Neural cell (in vitro differentiated cells): ENCODE data around the gene NOLC1. TPM values are rescaled to one million over a fixed set of nuclear protein-coding genes. Genes with fewer than 3 reads are reported as not detected.

Experiments
- H2AFZ ChIP-seq: fragments of 200-600, 300-800 bp; sonication (generic), shearing (Covaris generic); 2 replicates; pipeline ENCODE4 v1.6.0; 2014; ENCODE audit warnings: low read depth, mild to moderate bottlenecking, antibody characterized with exemption, low read length, moderate library complexity
- H3F3A ChIP-seq: fragments of 200-600 bp; shearing (Covaris generic); 2 replicates; pipeline ENCODE4 v1.6.1; 2016; ENCODE audit warnings: mild to moderate bottlenecking, moderate library complexity, mixed read lengths, antibody characterized with exemption, low read length; ENCODE audit not compliant: insufficient read depth, poor library complexity, severe bottlenecking
- H3K27ac ChIP-seq: fragments of 200-600, 300-800 bp; sonication (generic), shearing (Covaris generic); 2 replicates; pipeline ENCODE4 v1.5.1; 2014; ENCODE audit warnings: mild to moderate bottlenecking, low read length, moderate library complexity
- H3K27me3 ChIP-seq: fragments of 300-800, 200-600 bp; sonication (generic), shearing (Covaris generic); 2 replicates; pipeline ENCODE4 v1.6.0; 2014; ENCODE audit warnings: mild to moderate bottlenecking, low read depth, low read length, moderate library complexity; ENCODE audit not compliant: insufficient read depth
- H3K36me3 ChIP-seq: fragments of 300-800, 200-600 bp; sonication (generic), shearing (Covaris generic); 2 replicates; pipeline ENCODE4 v1.5.1; 2014; ENCODE audit warnings: mild to moderate bottlenecking, antibody characterized with exemption, low read length, moderate library complexity; ENCODE audit not compliant: insufficient read depth
- H3K4me2 ChIP-seq: fragments of 300-800, 200-600 bp; sonication (generic), shearing (Covaris generic); 2 replicates; pipeline ENCODE4 v1.6.0; 2014; ENCODE audit warnings: mild to moderate bottlenecking, low read length
- H3K4me3 ChIP-seq: fragments of 300-800, 200-600 bp; sonication (generic), shearing (Covaris generic); 2 replicates; pipeline ENCODE4 v1.5.1; 2014; ENCODE audit warnings: mild to moderate bottlenecking, low read length, moderate library complexity
- H3K79me2 ChIP-seq: fragments of 200-600 bp; shearing (Covaris generic); replicated peaks from 2 replicates; pipeline ENCODE4 v1.6.0; 2014; ENCODE audit warnings: mild to moderate bottlenecking, low read length, moderate library complexity; ENCODE audit not compliant: insufficient read depth
- H3K9ac ChIP-seq: fragments of 300-800, 200-600 bp; sonication (generic), shearing (Covaris generic); 2 replicates; pipeline ENCODE4 v1.6.1; 2016; ENCODE audit warnings: mild to moderate bottlenecking, low read length, mixed read lengths
- H3K9me2 ChIP-seq: fragments of 200-600 bp; shearing (Covaris generic); 2 replicates; pipeline ENCODE4 v1.6.1; 2016; ENCODE audit warnings: mild to moderate bottlenecking, low read length, mixed read lengths; ENCODE audit not compliant: insufficient read depth
- H3K9me3 ChIP-seq: fragments of 200-600, 300-800 bp; sonication (generic), shearing (Covaris generic); 2 replicates; pipeline ENCODE4 v1.6.1; 2016; ENCODE audit warnings: mild to moderate bottlenecking, mixed run types, low read length, moderate library complexity, mixed read lengths
- H4K20me1 ChIP-seq: fragments of 200-600 bp; shearing (Covaris generic); 2 replicates; pipeline ENCODE4 v1.6.1; 2016; ENCODE audit warnings: mild to moderate bottlenecking, mixed run types; ENCODE audit not compliant: insufficient read depth
- EP300 ChIP-seq: fragments of 450-650 bp; conservative IDR thresholded peaks from 2 replicates; pipeline ENCODE4 v1.6.1; 2014; ENCODE audit warnings: antibody characterized with exemption, mild to moderate bottlenecking, moderate library complexity; ENCODE audit not compliant: poor library complexity, severe bottlenecking
- EZH2 ChIP-seq: fragments of 200-600, 300-800 bp; shearing (Covaris generic), sonication (generic); IDR thresholded peaks from 2 replicates; pipeline ENCODE4 v1.6.1; 2014; ENCODE audit warnings: antibody characterized with exemption, low read length, borderline replicate concordance, mild to moderate bottlenecking; ENCODE audit not compliant: insufficient read depth, poor library complexity, severe bottlenecking
- MXI1 ChIP-seq: fragments of 450-650 bp; conservative IDR thresholded peaks from 2 replicates; pipeline ENCODE4 v1.6.1; 2014; ENCODE audit warnings: antibody characterized with exemption, mild to moderate bottlenecking; ENCODE audit not compliant: poor library complexity, severe bottlenecking
- POLR2AphosphoS5 ChIP-seq: IDR thresholded peaks from 2 replicates; pipeline ENCODE4 v1.6.1; 2012
- RAD21 ChIP-seq: fragments of 450-650 bp; conservative IDR thresholded peaks from 2 replicates; pipeline ENCODE4 v1.6.1; 2014; ENCODE audit warnings: antibody characterized with exemption, mild to moderate bottlenecking, moderate library complexity
- SMC3 ChIP-seq: fragments of 450-650 bp; conservative IDR thresholded peaks from 2 replicates; pipeline ENCODE4 v1.6.1; 2014; ENCODE audit warnings: antibody characterized with exemption, mild to moderate bottlenecking, moderate library complexity; ENCODE audit not compliant: poor library complexity
- TAF1 ChIP-seq: IDR thresholded peaks from 2 replicates; pipeline ENCODE4 v1.6.1; 2012; ENCODE audit warnings: low read depth
- polyA plus RNA-seq: library from polyadenylated mRNA; depleted of rRNA; stranded (reverse); fragments of >200 nt; gene quantifications from 2 replicates; pipeline ENCODE4 v1.2.3, GENCODE V29; 2014
- TF ChIP-seq, protein P1 (sequence below): fragments of 450-650 bp; IDR thresholded peaks from 2 replicates; pipeline ENCODE4 v1.5.1; 2014; ENCODE audit warnings: antibody characterized with exemption, mild to moderate bottlenecking, moderate library complexity; ENCODE audit not compliant: poor library complexity, severe bottlenecking
- TF ChIP-seq, protein P2 (sequence below): IDR thresholded peaks from 2 replicates; pipeline ENCODE4 v1.6.1; 2012; ENCODE audit warnings: borderline replicate concordance

Gene NOLC1
- polyA plus RNA-seq, 1 donor from 2014 or later: 36.0 TPM

DNA sequence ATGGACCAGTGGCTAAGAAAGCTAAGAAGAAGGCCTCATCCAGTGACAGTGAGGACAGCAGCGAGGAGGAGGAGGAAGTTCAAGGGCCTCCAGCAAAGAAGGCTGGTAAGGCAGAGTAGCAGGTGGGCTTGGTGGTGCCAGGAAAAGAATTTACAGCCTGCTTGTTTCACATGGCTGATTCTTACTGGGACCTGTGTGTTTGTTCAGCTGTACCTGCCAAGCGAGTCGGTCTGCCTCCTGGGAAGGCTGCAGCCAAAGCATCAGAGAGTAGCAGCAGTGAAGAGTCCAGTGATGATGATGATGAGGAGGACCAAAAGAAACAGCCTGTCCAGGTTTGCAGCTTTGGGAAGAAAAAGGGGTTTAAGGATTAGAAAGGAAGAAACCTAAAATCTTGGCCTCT lies 5.0 kb downstream of the NOLC1 start:
- Histone ChIP-seq H4K20me1 (no peaks in the 10 kb centered on the region), H3K36me3 (no peaks in the 10 kb centered on the region), H3K9me2 (no peaks in the 10 kb centered on the region), H3K9me3 (no peaks in the 10 kb centered on the region), H3K4me3 (no peak overlapping the region), H3K9ac (no peak overlapping the region), H3K79me2 (peaks cover 23% of the 10 kb centered on the region), H3K27ac (no peak overlapping the region), H3K27me3 (no peaks in the 10 kb centered on the region), H2AFZ (no peak overlapping the region), H3K4me2 (no peak overlapping the region), H3F3A (no peaks in the 10 kb centered on the region)
- TF ChIP-seq, protein P1, sequence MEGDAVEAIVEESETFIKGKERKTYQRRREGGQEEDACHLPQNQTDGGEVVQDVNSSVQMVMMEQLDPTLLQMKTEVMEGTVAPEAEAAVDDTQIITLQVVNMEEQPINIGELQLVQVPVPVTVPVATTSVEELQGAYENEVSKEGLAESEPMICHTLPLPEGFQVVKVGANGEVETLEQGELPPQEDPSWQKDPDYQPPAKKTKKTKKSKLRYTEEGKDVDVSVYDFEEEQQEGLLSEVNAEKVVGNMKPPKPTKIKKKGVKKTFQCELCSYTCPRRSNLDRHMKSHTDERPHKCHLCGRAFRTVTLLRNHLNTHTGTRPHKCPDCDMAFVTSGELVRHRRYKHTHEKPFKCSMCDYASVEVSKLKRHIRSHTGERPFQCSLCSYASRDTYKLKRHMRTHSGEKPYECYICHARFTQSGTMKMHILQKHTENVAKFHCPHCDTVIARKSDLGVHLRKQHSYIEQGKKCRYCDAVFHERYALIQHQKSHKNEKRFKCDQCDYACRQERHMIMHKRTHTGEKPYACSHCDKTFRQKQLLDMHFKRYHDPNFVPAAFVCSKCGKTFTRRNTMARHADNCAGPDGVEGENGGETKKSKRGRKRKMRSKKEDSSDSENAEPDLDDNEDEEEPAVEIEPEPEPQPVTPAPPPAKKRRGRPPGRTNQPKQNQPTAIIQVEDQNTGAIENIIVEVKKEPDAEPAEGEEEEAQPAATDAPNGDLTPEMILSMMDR: no peak
- no peak for TF ChIP-seq MXI1
- TF ChIP-seq RAD21: no peak
- TF ChIP-seq TAF1: no peak
- no peak for TF ChIP-seq SMC3
- TF ChIP-seq, protein P2, sequence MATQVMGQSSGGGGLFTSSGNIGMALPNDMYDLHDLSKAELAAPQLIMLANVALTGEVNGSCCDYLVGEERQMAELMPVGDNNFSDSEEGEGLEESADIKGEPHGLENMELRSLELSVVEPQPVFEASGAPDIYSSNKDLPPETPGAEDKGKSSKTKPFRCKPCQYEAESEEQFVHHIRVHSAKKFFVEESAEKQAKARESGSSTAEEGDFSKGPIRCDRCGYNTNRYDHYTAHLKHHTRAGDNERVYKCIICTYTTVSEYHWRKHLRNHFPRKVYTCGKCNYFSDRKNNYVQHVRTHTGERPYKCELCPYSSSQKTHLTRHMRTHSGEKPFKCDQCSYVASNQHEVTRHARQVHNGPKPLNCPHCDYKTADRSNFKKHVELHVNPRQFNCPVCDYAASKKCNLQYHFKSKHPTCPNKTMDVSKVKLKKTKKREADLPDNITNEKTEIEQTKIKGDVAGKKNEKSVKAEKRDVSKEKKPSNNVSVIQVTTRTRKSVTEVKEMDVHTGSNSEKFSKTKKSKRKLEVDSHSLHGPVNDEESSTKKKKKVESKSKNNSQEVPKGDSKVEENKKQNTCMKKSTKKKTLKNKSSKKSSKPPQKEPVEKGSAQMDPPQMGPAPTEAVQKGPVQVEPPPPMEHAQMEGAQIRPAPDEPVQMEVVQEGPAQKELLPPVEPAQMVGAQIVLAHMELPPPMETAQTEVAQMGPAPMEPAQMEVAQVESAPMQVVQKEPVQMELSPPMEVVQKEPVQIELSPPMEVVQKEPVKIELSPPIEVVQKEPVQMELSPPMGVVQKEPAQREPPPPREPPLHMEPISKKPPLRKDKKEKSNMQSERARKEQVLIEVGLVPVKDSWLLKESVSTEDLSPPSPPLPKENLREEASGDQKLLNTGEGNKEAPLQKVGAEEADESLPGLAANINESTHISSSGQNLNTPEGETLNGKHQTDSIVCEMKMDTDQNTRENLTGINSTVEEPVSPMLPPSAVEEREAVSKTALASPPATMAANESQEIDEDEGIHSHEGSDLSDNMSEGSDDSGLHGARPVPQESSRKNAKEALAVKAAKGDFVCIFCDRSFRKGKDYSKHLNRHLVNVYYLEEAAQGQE: no peak
- TF ChIP-seq EZH2: no peak
- TF ChIP-seq EP300: no peak

DNA sequence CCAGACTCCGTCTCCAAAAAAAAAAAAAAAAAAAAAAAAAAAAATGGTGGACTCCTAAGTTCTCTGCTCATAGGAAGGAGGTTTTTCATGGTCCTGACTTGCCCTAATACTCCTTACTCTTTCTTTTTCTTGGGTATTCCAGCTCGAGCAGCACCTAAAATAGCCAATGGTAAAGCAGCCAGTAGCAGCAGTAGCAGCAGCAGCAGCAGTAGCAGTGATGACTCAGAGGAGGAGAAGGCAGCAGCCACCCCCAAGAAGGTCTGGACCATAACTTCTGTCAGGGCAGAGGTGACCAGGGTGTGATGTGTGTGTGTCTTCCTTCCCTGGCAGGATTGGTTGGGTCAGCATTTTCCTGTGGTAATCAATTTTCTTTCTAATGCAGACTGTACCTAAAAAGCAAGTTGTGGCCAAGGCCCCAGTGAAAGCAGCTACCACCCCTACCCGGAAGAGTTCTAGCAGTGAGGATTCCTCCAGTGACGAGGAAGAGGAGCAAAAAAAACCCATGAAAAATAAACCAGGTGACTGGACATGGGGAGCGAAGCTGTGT lies 6.9 kb downstream of the NOLC1 start:
- Histone ChIP-seq H3K9me3 (no peaks in the 10 kb centered on the region), H3K27me3 (no peaks in the 10 kb centered on the region), H3K9me2 (no peaks in the 10 kb centered on the region), H3K9ac (no peak overlapping the region), H3K4me3 (no peak overlapping the region), H3K36me3 (no peaks in the 10 kb centered on the region), H3K27ac (no peak overlapping the region), H3K79me2 (peaks cover 11% of the 10 kb centered on the region), H4K20me1 (no peaks in the 10 kb centered on the region), H3K4me2 (no peak overlapping the region), H3F3A (no peaks in the 10 kb centered on the region), H2AFZ (no peak overlapping the region)
- TF ChIP-seq, protein P2: no peak
- no peak for TF ChIP-seq POLR2AphosphoS5
